SK-N-SH (cell line): ENCODE data around the gene MSMP.

Experiments
- EP300 ChIP-seq, 2 experiments: IDR thresholded peaks; 2 replicates each; pipeline versions ENCODE4 v1.4.0 to v1.6.1; 2012; ENCODE audit warnings: borderline replicate concordance in 1 of 2, low read depth in 1 of 2, low read length in 1 of 2
- EZH2phosphoT487 ChIP-seq: fragments of 200-600 bp; sonication (generic); IDR thresholded peaks from 2 replicates; pipeline ENCODE4 v1.6.1; 2017; ENCODE audit warnings: low read depth, mixed run types, mild to moderate bottlenecking, antibody characterized with exemption, moderate library complexity, borderline replicate concordance
- GABPA ChIP-seq: IDR thresholded peaks from 2 replicates; pipeline ENCODE4 v1.4.0; 2012; ENCODE audit warnings: low read depth, mild to moderate bottlenecking
- MXI1 ChIP-seq: IDR thresholded peaks from 2 replicates; pipeline ENCODE4 v1.6.1; 2012; ENCODE audit warnings: mild to moderate bottlenecking, low read depth, low read length, improper control_type of control experiment
- NRF1 ChIP-seq: IDR thresholded peaks from 2 replicates; pipeline ENCODE4 v1.6.1; 2012; ENCODE audit warnings: low read depth, mild to moderate bottlenecking, low read length
- POLR2AphosphoS5 ChIP-seq: IDR thresholded peaks from 2 replicates; pipeline ENCODE4 v1.6.1; 2012; ENCODE audit warnings: low read depth, low read length
- RAD21 ChIP-seq: IDR thresholded peaks from 2 replicates; pipeline ENCODE4 v1.6.1; 2012; ENCODE audit warnings: mild to moderate bottlenecking, low read length
- RXRA ChIP-seq: IDR thresholded peaks from 2 replicates; pipeline ENCODE4 v1.4.0; 2012; ENCODE audit warnings: low read depth, mild to moderate bottlenecking, borderline replicate concordance
- TAF1 ChIP-seq: IDR thresholded peaks from 2 replicates; pipeline ENCODE4 v1.6.1; 2012; ENCODE audit warnings: low read depth, mild to moderate bottlenecking, low read length, moderate library complexity, borderline replicate concordance
- TF ChIP-seq, protein P1 (sequence below): fragments of 200-600 bp; sonication (generic); IDR thresholded peaks from 2 replicates; pipeline ENCODE4 v1.6.1; 2017; ENCODE audit warnings: antibody characterized with exemption, mild to moderate bottlenecking, moderate library complexity
- TF ChIP-seq, protein P2 (sequence below): IDR thresholded peaks from 2 replicates; pipeline ENCODE4 v1.4.0; 2012; ENCODE audit warnings: low read depth
- TF ChIP-seq, protein P3 (sequence below): IDR thresholded peaks from 2 replicates; pipeline ENCODE4 v1.4.0; 2012; ENCODE audit warnings: low read depth, borderline replicate concordance
- TF ChIP-seq, protein P4 (sequence below): fragments of 150-350 bp; IDR thresholded peaks from 2 replicates; pipeline ENCODE4 v1.6.1; 2017; ENCODE audit warnings: antibody characterized with exemption, low read length, low read depth, borderline replicate concordance
- TF ChIP-seq, protein P5 (sequence below): IDR thresholded peaks from 2 replicates; pipeline ENCODE4 v1.4.0; 2012; ENCODE audit warnings: low read depth, borderline replicate concordance

DNA sequence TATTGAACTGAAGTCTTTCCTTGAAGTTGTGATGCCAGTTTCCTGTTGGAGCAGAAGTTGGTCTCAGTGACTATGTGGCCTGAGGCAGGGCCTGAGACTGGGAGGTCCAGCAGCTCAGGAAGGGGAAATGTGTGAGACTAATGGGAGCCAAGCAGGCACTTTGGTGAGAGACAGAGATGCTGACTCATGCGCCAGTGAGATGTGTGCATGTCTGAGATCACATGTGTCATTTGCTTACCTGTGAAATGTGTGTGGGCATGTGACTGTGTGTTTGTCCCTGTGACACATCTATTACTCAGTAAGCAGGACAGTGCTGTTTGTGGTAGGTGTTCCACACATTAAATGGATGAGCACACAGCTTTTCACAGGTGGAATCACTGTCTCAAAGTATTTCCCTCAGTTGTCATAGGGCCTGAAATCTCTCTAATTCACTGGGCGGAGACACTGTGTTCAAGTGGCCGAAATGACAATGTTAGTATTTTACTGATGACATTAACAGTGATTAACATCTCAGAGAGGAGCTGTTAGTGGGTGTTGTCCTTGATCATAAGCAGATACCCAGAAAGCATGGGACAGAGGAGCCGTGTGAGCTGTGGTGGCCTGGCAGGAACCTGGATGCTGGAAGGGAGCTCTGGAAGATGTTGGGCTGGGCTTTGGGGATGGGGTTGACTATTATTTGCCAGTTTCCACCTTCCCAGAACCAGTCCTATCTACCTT lies 44.7 kb upstream of the MSMP start:
- TF ChIP-seq EZH2phosphoT487, result no peak
- no peak; the same call in 1 of the 2 replicates for TF ChIP-seq MXI1
- TF ChIP-seq TAF1, result no peak
- TF ChIP-seq, protein P1, sequence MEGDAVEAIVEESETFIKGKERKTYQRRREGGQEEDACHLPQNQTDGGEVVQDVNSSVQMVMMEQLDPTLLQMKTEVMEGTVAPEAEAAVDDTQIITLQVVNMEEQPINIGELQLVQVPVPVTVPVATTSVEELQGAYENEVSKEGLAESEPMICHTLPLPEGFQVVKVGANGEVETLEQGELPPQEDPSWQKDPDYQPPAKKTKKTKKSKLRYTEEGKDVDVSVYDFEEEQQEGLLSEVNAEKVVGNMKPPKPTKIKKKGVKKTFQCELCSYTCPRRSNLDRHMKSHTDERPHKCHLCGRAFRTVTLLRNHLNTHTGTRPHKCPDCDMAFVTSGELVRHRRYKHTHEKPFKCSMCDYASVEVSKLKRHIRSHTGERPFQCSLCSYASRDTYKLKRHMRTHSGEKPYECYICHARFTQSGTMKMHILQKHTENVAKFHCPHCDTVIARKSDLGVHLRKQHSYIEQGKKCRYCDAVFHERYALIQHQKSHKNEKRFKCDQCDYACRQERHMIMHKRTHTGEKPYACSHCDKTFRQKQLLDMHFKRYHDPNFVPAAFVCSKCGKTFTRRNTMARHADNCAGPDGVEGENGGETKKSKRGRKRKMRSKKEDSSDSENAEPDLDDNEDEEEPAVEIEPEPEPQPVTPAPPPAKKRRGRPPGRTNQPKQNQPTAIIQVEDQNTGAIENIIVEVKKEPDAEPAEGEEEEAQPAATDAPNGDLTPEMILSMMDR, result no peak
- TF ChIP-seq POLR2AphosphoS5, result no peak
- TF ChIP-seq, protein P2, sequence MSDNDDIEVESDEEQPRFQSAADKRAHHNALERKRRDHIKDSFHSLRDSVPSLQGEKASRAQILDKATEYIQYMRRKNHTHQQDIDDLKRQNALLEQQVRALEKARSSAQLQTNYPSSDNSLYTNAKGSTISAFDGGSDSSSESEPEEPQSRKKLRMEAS, result no peak
- TF ChIP-seq, protein P3, sequence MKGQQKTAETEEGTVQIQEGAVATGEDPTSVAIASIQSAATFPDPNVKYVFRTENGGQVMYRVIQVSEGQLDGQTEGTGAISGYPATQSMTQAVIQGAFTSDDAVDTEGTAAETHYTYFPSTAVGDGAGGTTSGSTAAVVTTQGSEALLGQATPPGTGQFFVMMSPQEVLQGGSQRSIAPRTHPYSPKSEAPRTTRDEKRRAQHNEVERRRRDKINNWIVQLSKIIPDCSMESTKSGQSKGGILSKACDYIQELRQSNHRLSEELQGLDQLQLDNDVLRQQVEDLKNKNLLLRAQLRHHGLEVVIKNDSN, result no peak; the same call in 1 of the 2 replicates
- no peak for TF ChIP-seq EP300 (IDR thresholded peaks at IDR 0.05; ENCODE audit: borderline replicate concordance in 1 of 2, low read depth in 1 of 2, low read length in 1 of 2)
- TF ChIP-seq RXRA, result no peak
- no peak for TF ChIP-seq GABPA
- TF ChIP-seq RAD21, result no peak
- TF ChIP-seq NRF1, result no peak
- TF ChIP-seq, protein P4, sequence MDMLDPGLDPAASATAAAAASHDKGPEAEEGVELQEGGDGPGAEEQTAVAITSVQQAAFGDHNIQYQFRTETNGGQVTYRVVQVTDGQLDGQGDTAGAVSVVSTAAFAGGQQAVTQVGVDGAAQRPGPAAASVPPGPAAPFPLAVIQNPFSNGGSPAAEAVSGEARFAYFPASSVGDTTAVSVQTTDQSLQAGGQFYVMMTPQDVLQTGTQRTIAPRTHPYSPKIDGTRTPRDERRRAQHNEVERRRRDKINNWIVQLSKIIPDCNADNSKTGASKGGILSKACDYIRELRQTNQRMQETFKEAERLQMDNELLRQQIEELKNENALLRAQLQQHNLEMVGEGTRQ, result no peak
- TF ChIP-seq, protein P5, sequence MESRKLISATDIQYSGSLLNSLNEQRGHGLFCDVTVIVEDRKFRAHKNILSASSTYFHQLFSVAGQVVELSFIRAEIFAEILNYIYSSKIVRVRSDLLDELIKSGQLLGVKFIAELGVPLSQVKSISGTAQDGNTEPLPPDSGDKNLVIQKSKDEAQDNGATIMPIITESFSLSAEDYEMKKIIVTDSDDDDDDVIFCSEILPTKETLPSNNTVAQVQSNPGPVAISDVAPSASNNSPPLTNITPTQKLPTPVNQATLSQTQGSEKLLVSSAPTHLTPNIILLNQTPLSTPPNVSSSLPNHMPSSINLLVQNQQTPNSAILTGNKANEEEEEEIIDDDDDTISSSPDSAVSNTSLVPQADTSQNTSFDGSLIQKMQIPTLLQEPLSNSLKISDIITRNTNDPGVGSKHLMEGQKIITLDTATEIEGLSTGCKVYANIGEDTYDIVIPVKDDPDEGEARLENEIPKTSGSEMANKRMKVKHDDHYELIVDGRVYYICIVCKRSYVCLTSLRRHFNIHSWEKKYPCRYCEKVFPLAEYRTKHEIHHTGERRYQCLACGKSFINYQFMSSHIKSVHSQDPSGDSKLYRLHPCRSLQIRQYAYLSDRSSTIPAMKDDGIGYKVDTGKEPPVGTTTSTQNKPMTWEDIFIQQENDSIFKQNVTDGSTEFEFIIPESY, result no peak
